ENCODE measurements around the gene ODF2. TPM values are rescaled to one million over a fixed set of nuclear protein-coding genes. Genes with fewer than 3 reads are reported as not detected.

The ODF2 gene
- total and polyA plus RNA-seq, 2 of the 13 experiments (the other 11 are each of a cell fraction or from before 2014, with no cell fraction given): 9.8 to 31.3 TPM

GRCh38 chr9:128504485-128505413 lies 48.9 kb downstream of the ODF2 start, which contains the start of gene GLE1 (continued):
- peak; percentile 95 for TF ChIP-seq ZNF687 (CRISPR knock-in tag; IDR thresholded peaks at IDR 0.05)
- peak; percentile 75 for TF ChIP-seq MAX (IDR thresholded peaks at IDR 0.05)
- no peak for TF ChIP-seq ZNF180 (CRISPR knock-in tag; IDR thresholded peaks at IDR 0.05; ENCODE audit: borderline replicate concordance, low read depth)
- no peak for TF ChIP-seq ZNF670 (CRISPR knock-in tag; IDR thresholded peaks at IDR 0.05; ENCODE audit: borderline replicate concordance)
- TF ChIP-seq ZNF800 (CRISPR knock-in tag; IDR thresholded peaks at IDR 0.05): peak; percentile 82; the same call in 1 of the 2 replicates
- peak; percentile 61 for TF ChIP-seq ZNF768 (CRISPR knock-in tag; IDR thresholded peaks at IDR 0.05)
- TF ChIP-seq MXI1 (IDR thresholded peaks at IDR 0.05; ENCODE audit: borderline replicate concordance, low read depth, low read length): peak; percentile 82; the same call in 1 of the 3 replicates
- TF ChIP-seq GLMP (CRISPR knock-in tag; IDR thresholded peaks at IDR 0.05; ENCODE audit: borderline replicate concordance): no peak
- TF ChIP-seq BORCS8-MEF2B (CRISPR knock-in tag; IDR thresholded peaks at IDR 0.05): peak; percentile 47; the same call in 1 of the 2 replicates
- peak; percentile 65; the same call in 1 of the 2 replicates for TF ChIP-seq MED13 (CRISPR knock-in tag; IDR thresholded peaks at IDR 0.05)
- peak; percentile 88 for TF ChIP-seq HOXA3 (CRISPR knock-in tag; IDR thresholded peaks at IDR 0.05)
- 0 out of 2 replicates have a peak, but pooled peaks have one; percentile 59 for TF ChIP-seq POGK (CRISPR knock-in tag; conservative IDR thresholded peaks at IDR 0.05)
- TF ChIP-seq PAF1 (CRISPR knock-in tag; IDR thresholded peaks at IDR 0.05): no peak
- TF ChIP-seq ZNF280D (CRISPR knock-in tag; IDR thresholded peaks at IDR 0.05): no peak
- TF ChIP-seq ZNF333 (CRISPR knock-in tag; IDR thresholded peaks at IDR 0.05; ENCODE audit: borderline replicate concordance): no peak

Data from HepG2 (cell line).